Measurements from ENCODE around the gene CNOT10.
A peak's percentile ranks its signal among the peaks of the same experiment; 100 is the strongest.
"Not testable (repeated sequence)": the region's sequence is repeated elsewhere in the genome, so short reads cannot be mapped to it uniquely, and the experiment has no call there.

CNOT10 gene, protein sequence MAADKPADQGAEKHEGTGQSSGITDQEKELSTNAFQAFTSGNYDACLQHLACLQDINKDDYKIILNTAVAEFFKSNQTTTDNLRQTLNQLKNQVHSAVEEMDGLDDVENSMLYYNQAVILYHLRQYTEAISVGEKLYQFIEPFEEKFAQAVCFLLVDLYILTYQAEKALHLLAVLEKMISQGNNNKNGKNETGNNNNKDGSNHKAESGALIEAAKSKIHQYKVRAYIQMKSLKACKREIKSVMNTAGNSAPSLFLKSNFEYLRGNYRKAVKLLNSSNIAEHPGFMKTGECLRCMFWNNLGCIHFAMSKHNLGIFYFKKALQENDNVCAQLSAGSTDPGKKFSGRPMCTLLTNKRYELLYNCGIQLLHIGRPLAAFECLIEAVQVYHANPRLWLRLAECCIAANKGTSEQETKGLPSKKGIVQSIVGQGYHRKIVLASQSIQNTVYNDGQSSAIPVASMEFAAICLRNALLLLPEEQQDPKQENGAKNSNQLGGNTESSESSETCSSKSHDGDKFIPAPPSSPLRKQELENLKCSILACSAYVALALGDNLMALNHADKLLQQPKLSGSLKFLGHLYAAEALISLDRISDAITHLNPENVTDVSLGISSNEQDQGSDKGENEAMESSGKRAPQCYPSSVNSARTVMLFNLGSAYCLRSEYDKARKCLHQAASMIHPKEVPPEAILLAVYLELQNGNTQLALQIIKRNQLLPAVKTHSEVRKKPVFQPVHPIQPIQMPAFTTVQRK

DNA sequence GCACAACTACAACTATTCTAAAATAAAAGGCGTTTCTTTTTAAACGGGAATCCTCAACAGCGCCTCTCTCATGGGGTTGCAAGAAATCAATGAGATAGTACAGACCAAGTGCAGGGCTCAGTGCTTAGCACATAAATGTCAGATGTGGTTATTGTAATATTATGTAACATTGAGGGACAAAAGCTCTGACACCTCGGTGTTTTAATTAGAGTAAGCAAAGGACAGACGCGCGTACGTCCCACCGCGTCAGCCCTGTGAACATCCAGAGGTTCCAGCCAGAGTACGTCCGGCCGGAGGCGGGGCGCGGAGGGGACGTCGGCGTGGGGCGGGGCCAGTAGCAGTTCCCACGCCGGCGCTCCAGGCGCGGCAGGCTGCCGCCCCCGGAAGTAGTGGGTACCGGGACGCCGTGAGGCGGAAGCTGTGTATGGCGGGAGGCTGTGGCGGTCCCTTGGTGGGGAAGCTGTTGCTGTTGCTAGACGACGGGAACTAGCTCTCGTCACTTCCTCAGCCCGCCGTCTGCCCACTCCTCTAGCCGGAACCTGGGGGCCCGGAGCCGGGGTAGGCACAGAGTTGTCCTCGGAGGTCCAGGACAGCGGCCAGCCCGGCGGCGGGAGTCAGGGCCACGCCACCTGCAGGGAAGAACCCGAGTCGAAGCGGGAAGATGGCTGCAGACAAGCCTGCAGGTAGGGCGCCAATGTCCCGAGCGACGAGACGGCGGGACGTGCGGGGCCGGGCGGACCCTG, at the start of gene CNOT10:
CNOT10 (plus strand) TSS at position 389 of the 743 bp plus-strand sequence; CDS start at position 662, 273 bp downstream.
- DNase-seq (ENCODE audit: low spot score): peak; percentile 94

DNA sequence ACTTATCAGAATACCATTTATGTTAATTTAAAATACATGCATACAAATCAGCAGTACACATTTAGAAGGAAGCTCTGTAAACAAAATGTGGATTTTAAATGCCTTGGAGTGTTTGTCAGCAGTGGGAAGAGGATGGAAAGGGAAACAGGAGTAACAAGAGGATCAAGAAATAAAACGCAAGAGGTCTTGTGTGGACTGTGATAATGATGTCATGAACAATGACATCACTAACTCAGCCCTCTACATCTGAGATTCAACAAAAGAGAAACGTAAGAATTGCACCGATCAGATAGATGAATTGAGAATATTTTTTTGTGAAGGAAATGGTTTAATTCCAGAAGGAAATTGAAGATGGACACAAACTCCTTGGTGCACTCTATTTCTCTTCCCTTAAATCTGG, 44.0 kb upstream of the CNOT10 start:
- DNase-seq (ENCODE audit: low spot score): no peak

DNA sequence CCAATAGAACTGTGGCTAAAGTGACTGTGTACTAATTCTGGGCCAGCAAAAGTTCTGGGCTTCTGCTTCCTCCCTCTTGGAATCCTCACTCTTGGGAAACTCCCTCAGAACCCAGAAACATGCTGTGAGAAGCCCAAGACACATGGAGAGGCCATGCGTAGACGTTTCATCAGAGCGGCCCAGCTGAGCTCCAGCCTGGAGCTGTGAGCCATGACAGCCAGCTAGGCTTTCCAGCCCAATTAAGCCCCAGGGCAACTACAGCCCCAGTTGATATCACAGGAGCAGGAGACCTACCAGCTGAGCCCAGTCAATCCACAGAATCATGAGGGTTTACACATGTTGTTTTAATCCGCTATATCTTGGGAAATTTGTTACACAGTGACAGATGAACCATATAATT, 43.6 kb upstream of the CNOT10 start:
- no peak for DNase-seq (ENCODE audit: low spot score)

DNA sequence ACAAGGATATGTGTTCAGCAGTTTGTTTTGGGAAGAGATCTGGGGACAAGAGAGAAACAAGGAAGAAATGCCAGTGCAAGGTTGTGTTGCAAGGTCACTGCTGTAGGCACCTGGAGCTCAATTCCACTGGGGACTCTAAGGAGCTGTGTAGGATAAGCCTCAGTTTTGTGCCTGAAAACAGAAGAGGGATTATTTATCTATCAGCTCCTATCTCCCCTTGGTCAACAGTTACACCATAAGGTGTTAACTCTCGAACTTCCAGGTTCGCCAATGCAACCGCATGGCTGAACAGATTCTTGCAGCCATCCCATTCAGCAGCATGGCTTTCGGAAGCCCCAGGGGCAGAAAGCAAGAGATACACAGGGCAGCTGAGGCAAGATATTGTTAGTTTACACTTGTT, 41.6 kb upstream of the CNOT10 start:
- no peak for DNase-seq (ENCODE audit: low spot score)

DNA sequence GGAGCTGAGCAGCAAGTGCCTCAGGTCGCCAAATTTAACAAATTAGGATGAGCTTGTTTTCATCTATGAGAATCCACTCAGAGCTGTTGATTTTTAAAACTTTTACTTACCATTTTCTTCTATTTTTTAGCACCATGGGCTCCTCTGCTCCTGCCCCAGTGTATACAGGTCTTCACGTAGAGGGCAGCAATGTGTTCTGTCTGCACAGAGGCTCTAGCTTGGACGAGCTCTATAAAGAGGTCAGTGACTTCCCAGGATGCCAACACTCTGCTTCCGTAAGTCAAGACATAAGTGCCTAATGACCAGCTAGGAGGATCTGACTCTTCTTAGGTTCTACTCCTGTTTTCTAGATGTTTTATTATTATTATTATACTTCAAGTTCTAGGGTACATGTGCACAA, 41.2 kb upstream of the CNOT10 start:
- no peak for DNase-seq (ENCODE audit: low spot score)

DNA sequence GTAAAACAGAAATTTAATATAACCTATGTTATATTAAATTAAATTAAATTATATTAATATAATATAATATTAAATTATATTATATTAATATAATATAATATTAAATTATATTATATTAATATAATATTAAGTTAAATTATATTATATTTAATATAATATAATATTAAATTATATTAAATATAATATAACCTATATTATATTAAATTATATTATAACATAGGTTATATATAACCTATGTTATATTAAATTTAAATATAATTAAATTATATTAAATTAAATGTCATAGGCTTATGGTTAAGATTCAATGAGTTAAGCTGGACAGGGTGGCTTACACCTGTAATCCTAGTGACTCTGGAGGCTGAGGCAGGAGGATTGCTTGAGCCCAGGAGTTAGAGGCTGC, 40.6 kb upstream of the CNOT10 start:
- no peak for DNase-seq (ENCODE audit: low spot score)

DNA sequence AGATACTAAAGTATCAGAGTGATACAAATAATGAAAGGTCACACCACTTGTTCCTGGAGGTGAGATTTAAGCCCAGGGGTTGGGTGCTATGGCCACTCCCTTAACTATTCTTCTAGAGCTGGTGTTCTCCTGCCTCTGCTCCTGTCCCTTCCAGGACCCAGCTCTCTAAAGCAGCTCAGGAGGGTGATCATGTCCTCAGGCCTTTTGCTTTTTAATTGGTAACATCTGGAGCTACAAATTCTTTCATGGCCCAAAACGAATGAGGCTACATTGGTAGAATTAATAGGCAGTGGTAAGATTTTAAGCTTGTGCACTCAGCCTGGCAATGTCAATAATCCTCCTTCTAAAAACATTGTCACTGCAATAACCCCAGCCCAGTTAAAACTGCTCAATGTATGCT, 38.2 kb upstream of the CNOT10 start:
- no peak for DNase-seq (ENCODE audit: low spot score)

DNA sequence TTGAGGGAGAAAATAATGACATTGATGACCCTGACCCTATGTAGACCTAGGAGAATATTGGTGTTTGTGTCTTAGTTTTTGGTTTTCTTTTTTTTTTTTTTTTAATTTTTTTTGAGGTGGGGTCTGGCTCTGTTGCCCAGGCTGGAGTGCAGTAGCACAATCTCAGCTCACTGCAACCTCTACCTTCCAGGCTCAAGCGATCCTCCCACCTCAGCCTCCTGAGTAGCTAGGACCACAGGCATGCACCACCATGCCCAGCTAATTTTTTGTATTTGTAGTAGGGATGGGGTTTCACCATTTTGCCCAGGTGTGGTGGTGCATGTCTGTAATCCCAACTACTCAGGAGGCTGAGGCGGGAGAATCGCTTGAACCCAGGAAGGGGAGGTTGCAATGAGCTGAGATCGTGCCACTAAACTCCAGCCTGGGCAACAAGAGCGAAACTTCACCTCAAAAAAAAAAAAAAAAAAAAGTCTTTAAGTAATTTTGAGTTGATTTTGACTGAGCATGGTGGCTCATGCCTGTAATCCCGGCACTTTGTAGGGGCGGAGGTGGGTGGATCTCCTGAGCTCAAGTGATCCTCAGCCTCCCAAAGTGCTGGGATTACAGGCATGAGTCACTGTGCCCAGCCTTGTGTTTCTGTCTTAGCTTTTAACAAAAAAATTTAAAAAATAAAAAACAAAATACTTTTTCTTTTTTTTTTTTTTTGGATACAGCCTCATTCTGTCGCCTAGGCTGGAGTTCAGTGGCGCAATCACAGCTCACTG, 32.5 kb upstream of the CNOT10 start:
- DNase-seq (ENCODE audit: low spot score): not testable (repeated sequence)

DNA sequence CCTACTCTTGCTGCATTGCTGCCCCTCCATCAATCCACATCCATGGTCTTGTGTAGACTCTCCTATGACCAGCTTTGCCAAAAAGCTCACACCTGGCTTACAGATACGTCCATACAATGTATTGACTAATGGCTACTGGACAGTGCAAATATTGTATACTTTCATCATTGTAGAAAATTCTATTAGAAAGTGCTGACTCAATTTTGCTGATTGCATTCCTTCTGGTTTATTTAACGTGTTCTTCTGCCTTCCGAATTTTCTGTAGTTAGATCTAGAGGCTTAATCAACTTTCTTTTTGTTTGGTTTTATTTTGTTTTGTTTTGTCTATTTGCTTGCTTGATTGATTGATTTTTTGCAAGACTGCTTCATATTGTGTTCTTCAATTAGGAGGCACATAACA, 29.8 kb upstream of the CNOT10 start:
- no peak for DNase-seq (ENCODE audit: low spot score)

DNA sequence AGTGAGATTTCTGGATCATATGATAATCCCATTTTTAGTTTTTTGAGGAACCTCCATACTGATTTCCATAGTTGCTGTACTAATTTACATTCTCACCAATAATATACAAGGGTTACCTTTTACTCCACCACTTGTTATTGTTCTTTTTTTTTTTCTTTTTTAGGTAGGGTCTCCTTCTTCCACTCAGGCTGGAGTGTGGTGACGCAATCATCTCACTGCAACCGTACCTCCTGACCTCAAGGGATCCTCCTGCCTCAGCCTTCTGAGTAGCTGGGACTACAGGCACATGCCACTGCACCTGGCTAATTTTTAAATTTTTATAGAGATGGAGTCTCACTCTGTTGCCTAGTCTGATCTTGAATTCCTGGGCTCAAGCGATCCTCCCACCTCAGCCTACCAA, 24.4 kb upstream of the CNOT10 start:
- DNase-seq (ENCODE audit: low spot score): no peak

DNA sequence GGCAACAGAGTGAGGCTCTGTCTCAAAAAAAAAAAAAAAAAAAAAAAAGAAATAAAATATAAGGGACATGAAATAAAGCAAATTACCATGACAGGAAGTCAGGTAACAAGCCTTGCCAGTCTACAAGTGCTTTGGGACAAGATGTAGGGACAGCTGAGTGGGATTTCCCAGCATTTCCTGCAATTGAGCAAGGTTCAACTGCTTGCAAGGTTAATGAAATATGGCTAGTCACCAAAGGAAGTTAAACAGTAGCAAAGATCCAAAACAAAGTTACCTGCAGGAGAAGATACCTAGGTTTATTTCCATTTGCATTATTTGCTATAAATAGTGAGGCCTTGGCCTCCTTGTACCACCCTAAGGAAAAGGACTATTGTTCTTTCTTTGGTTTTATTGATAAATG, 22.3 kb upstream of the CNOT10 start:
- DNase-seq (ENCODE audit: low spot score): no peak

DNA sequence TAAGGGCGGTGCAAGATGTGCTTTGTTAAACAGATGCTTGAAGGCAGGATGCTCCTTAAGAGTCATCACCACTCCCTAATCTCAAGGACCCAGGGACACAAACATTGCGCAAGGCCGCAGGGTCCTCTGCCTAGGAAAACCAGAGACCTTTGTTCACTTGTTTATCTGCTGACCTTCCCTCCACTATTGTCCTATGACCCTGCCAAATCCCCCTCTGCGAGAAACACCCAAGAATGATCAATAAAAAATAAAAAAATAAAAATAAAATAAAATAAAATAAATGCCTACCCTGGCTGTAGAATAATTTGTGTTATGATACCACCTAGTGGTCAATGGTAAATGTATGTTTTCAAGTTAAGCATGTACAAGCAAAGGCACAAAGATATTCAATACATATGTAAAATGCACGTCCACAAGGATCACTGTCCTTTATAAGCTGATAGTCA, 20.3 kb upstream of the CNOT10 start:
- peak; percentile 49 for DNase-seq (ENCODE audit: low spot score)

DNA sequence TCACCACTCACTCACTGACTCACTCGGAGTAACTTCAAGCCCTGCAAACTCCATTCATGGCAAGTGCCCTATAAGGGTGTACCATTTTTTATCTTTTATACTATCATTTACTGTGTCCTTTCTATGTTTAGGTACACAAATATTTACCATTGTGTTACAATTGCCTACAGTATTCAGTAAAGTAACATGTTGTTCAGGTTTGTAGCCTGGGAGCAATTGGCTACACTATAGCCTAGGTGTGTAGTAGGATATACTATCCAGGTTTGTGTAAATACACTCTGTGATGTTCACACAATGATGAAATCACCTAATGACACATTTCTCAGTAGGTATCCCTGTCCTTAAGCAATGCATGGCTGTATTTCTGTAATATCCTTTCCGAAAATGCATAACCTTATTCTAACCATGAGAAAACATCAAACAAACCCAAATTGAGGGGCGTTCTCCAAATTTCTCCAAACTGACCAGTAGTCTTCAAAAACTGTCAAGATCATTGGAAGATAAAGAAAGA, 17.9 kb upstream of the CNOT10 start:
- DNase-seq (ENCODE audit: low spot score): no peak

DNA sequence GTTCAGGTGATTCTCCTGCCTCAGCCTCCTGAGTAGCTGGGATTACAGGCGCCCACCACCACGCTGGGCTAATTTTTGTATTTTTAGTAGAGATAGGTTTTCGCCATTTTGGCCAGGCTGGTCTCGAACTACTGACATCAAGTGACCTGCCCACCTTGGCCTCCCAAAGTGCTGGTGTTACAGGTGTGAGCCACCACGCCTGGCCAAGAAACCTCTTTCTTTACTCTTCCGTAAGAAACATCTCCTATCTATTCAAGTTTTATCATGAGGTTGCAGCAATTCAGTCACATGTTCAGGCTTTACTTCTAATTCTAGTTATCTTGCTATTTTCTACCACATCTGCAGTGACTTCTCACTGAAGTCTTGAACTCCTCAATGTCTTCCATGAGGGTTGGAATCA, 15.8 kb upstream of the CNOT10 start:
- not testable (repeated sequence) for DNase-seq (ENCODE audit: low spot score)

DNA sequence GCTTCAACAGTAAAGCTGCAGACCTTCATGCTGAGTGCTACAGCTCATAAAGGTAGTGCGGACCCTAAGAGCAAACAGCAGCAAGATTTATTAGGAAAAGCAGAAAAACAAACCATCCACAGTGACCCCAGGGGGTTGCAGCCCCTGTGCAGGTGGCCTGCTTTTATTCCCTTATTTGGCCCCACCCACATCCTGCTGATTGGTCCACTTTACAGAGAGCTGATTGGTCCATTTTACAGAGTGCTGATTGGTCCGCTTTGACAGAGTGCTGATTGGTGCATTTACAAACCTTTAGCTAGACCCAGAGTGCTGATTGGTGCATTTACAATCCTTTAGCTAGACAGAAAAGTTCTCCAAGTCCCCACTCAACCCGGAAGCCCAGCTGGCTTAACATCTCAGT, 11.3 kb upstream of the CNOT10 start:
- not testable (repeated sequence) for DNase-seq (ENCODE audit: low spot score)

DNA sequence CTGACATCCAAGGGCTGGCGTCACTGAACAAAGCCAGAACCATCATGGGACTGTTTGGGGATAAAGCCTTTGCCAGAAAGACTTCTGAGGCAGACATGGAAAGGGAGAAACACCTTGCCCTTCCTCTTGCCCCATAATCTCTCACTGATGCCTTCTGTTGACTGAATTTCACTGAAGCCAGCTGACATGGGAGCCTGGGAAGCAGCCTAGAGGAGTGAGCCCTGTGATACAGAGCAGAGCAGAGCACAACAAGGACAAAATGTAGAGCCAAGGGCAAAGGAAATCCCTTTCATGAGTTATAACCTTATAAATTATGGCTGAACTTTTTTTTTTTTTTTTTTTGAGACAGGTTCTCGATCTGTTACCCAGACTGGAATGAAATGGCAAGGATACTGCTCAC, 9.8 kb upstream of the CNOT10 start:
- no peak for DNase-seq (ENCODE audit: low spot score)

DNA sequence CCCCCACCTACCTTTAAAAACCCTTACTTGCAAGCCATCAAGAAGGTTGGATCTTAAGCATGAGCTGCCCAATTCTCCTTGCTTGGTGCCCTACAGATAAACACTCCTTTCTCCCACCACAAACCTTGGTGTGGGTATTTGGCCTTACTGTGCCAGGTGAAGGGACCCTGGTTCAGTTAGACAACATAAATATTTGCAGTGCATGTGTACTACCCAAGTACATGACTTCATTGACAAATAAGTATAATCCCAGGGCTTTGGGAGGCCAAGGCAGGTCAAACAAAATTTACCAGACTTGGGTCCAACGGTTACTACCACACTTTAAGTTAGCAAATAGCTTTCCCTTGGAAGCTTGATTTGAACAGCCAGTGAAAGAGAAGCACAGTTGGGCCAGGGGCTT, 9.3 kb upstream of the CNOT10 start:
- no peak for DNase-seq (ENCODE audit: low spot score)

DNA sequence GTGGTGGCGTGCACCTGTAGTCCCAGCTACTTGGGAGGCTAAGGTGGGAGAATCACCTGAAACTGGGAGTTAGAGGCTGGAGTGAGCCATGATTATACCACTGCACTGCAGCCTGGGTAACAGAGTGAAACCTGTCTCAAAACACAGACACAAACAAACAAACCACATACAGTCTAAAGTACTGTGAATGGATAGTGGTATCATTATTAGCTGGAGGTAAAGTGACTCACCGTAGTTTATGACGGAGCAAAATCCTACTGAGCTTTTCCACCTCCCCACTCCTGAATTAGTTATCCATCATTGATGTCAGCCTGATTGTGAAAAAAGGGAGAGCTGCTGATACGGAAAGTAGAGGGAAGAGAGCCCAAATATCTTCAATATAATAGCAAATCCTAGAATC, 3.2 kb upstream of the CNOT10 start:
- DNase-seq (ENCODE audit: low spot score): no peak

DNA sequence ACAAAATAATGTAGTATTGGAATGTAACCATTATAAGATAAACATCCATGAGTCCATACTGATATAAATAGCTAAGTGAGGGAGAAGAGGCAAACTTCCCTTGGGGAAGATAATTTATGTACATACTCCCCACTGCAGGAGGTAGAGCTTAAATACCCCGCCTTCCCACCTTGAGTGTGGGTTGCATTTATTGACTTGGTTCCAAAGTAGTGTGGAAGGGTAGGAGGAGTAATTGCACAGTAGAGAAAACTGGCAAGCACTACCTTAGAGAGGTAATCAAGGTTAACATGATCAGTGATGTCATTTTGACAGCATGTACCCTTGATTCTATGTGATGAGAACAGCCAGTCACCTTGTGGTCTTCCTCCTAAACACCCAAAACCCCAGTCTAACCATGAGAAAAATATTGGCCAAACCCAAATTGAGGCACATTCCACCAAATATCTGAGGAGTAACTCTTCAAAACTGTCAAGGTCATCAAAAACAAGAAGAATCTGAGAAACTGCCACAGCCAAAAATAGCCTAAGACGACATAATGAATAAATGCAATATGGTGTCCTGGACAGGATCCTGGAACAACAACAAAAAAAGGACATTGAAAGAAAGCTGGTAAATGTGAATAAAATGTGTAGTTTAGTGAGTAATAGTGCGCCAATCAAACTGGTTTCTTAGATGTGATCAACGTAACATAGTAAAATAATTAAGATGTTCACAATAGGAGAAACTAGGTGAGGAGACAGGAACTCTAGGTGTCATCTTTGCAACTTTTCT, 774 bp upstream of the CNOT10 start:
- DNase-seq (ENCODE audit: low spot score): no peak

DNA sequence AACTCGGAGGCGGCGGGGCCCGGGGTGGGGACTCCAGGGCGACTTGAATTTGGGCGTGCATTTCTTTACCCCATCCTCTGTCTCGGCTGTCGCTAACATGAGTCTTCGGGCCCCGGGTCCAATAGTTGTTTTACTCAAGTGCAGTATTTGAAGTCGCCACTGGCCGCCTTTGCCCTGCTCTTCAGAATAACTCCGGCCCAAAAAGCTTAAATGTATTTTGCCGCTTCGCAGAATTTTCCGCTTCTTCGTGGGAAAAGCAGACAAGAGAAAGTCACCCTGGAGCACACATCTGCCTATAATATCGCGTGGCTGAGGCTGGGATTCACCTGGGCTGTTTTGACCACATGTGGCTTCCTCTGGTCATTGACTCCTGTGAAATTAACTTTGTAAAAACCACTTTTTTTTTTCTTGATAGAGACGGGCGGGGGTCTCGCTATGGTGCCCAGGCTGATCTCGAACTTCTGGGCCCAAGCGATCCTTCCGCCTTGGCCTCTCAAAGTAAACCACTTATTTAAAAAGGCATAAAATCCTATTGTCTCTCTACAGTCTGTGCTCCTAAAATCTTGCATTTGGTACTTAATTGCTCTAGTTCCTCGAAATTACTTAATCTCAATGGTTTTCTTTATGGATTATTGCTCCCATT, 676 bp downstream of the CNOT10 start:
- DNase-seq (ENCODE audit: low spot score): no peak
